ENCODE results near the gene PTGIS.

The PTGIS gene

GRCh38 chr20:49496553-49497397 is 71.2 kb downstream of the PTGIS start:
- no peak for DNase-seq (ENCODE audit: low read depth in 2 of 2)

- DNase-seq (ENCODE audit: low read depth in 2 of 2) = no peak
Measured at GRCh38 chr20:49496043-49496442, 71.9 kb downstream of the PTGIS start.

GRCh38 chr20:49490689-49491088 is 77.2 kb downstream of the PTGIS start:
- DNase-seq (ENCODE audit: low read depth in 2 of 2) = no peak

- DNase-seq (ENCODE audit: low read depth in 2 of 2) = no peak
Measured at GRCh38 chr20:49489688-49490087, 78.2 kb downstream of the PTGIS start.

- DNase-seq (ENCODE audit: low read depth in 2 of 2) = no peak
Measured at GRCh38 chr20:49486064-49486463, 81.9 kb downstream of the PTGIS start.

GRCh38 chr20:49485563-49485962 is 82.4 kb downstream of the PTGIS start:
- DNase-seq (ENCODE audit: low read depth in 2 of 2) = no peak

- DNase-seq (ENCODE audit: low read depth in 2 of 2) = peak; percentile 42 to 75
Measured at GRCh38 chr20:49484180-49485140, 83.5 kb downstream of the PTGIS start.

GRCh38 chr20:49483696-49484123 is 84.2 kb downstream of the PTGIS start:
- DNase-seq (ENCODE audit: low read depth in 2 of 2) = no peak

GRCh38 chr20:49483018-49483695 is 84.8 kb downstream of the PTGIS start:
- no peak for DNase-seq (ENCODE audit: low read depth in 2 of 2)

GRCh38 chr20:49482621-49483017 is 85.3 kb downstream of the PTGIS start, which contains the start of gene KCNB1:
TSS of gene KCNB1 (minus strand) at chr20:49482668. CDS start at chr20:49482480, 188 bp downstream.
- peak; percentile 13 to 17 for DNase-seq (ENCODE audit: low read depth in 2 of 2)

- no peak for DNase-seq (ENCODE audit: low read depth in 2 of 2)
Measured at GRCh38 chr20:49482173-49482572, 85.8 kb downstream of the PTGIS start.

- no peak for DNase-seq (ENCODE audit: low read depth in 2 of 2)
Measured at GRCh38 chr20:49481116-49481515, 86.8 kb downstream of the PTGIS start.

- no peak for DNase-seq (ENCODE audit: low read depth in 2 of 2)
Measured at GRCh38 chr20:49480236-49480635, 87.7 kb downstream of the PTGIS start.

- DNase-seq (ENCODE audit: low read depth in 2 of 2) = no peak
Measured at GRCh38 chr20:49479785-49480184, 88.2 kb downstream of the PTGIS start.

GRCh38 chr20:49478754-49479689 is 88.9 kb downstream of the PTGIS start:
- no peak for DNase-seq (ENCODE audit: low read depth in 2 of 2)

- DNase-seq (ENCODE audit: low read depth in 2 of 2) = no peak
Measured at GRCh38 chr20:49478266-49478665, 89.7 kb downstream of the PTGIS start.

GRCh38 chr20:49477200-49477599 is 90.7 kb downstream of the PTGIS start:
- no peak for DNase-seq (ENCODE audit: low read depth in 2 of 2)

GRCh38 chr20:49476016-49476355 is 92.0 kb downstream of the PTGIS start:
- no peak for DNase-seq (ENCODE audit: low read depth in 2 of 2)

GRCh38 chr20:49475292-49476015 is 92.5 kb downstream of the PTGIS start:
- DNase-seq (ENCODE audit: low read depth in 2 of 2) = no peak

- no peak for DNase-seq (ENCODE audit: low read depth in 2 of 2)
Measured at GRCh38 chr20:49471397-49471796, 96.5 kb downstream of the PTGIS start.
